Body of pancreas (tissue), 4 donors: ENCODE measurements around the gene TSPEAR.

Experiments
- CTCF ChIP-seq, 7 experiments: fragments of 450-650 bp in 4 of 7; fragments of 200-600 bp in 3 of 7; sonication (generic) in 3 of 7; IDR thresholded peaks; one replicate each; pipeline ENCODE4 v1.5.1; 2016 to 2019; ENCODE audit warnings: antibody characterized with exemption in 7 of 7
- POLR2A ChIP-seq, 3 donors: fragments of 450-650 bp; IDR thresholded peaks; one replicate each; pipeline ENCODE4 v1.6.1; 2016; ENCODE audit warnings: antibody characterized with exemption in 3 of 3, mild to moderate bottlenecking in 2 of 3

- no peak for TF ChIP-seq CTCF (IDR thresholded peaks at IDR 0.05)
- no peak for TF ChIP-seq POLR2A (IDR thresholded peaks at IDR 0.05)
Measured at GRCh38 chr21:44670642-44671432, 40.5 kb downstream of the TSPEAR start.
